ENCODE measurements around the gene METAP1D.

Gene METAP1D

DNA sequence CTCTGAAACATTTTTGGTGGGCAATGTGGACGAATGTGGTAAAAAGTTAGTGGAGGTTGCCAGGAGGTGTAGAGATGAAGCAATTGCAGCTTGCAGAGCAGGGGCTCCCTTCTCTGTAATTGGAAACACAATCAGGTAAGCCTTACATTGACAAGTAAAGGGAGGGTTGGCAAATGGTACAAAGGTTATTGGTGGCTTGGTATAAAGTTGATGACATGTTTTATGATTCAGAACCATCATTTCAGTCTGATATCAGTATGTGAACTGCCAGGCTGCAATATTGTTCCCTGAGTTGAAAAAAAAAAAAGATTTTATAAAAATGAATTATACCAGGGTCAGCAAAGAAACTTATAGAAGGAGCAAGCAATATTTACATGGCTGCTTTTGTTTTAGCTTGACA, 71.2 kb downstream of the METAP1D start:
- peaks cover 20% of the 10 kb centered on the region for H3K27me3 Mint-ChIP-seq
- no peak for DNase-seq
- no peak overlapping the region for H3K27ac Mint-ChIP-seq
- H3K9me3 Mint-ChIP-seq: no peaks in the 10 kb centered on the region
- CTCF ChIA-PET: interaction anchor here (0.6 kb wide), 1 partner anchor 371 kb away, joined by 3 read pairs; no protein-coding TSS in a partner anchor
- peaks cover 4% of the 10 kb centered on the region for H3K36me3 Mint-ChIP-seq
- H3K4me1 Mint-ChIP-seq: peaks cover 7% of the 10 kb centered on the region
- no peak overlapping the region for H3K4me3 Mint-ChIP-seq

DNA sequence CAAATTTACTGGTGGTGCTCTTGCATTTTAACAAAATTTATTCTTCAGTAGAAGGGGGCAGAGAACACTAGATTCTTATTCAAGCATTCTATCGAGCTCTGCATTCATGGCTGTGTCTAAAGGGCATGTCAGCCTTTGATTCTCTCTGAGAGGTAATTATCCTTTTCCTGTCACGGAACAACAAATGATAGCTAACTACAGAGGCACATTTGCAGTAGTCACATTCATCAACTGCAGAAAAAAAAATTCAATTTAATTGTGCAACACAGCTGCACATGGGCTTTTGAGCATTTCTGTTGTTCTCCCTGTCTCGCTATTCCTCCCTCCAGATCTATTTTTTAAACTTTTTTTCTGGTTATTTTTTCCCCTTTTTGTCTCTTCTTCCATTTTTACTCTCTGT, 72.5 kb downstream of the METAP1D start:
- Mint-ChIP-seq H3K27me3 (peaks cover 29% of the 10 kb centered on the region), H3K36me3 (peaks cover 4% of the 10 kb centered on the region), H3K4me1 (no peaks in the 10 kb centered on the region), H3K27ac (no peak overlapping the region), H3K4me3 (no peak overlapping the region), H3K9me3 (no peaks in the 10 kb centered on the region)
- DNase-seq: no peak
- CTCF ChIA-PET: interaction anchor here (1.7 kb wide), 1 partner anchor 366 kb away, joined by 4 read pairs; no protein-coding TSS in a partner anchor

DNA sequence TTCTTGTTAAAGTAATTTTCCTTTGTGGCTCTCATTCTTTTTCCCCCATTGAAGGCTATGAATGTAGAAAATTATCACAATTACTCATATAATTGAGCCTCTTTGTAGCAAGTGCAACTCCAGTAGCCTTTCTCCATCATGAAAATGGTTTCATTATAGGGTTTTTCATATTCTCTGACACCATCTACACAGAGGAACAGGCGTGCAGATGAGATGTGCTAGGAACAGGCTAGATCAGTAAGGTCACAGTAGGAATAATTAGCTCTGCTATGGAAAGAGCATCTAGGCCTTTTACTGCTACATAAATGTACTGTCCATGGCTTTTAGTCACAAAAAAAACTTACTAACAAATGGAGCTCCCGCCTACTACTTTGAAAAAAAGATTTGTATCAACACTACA, 73.0 kb downstream of the METAP1D start:
- peaks cover 4% of the 10 kb centered on the region for H3K36me3 Mint-ChIP-seq
- no peaks in the 10 kb centered on the region for H3K4me1 Mint-ChIP-seq
- DNase-seq: no peak
- H3K9me3 Mint-ChIP-seq: no peaks in the 10 kb centered on the region
- CTCF ChIA-PET: interaction anchor here (1.7 kb wide), 1 partner anchor 367 kb away, joined by 4 read pairs; no protein-coding TSS in a partner anchor
- H3K27ac Mint-ChIP-seq: no peak overlapping the region
- H3K4me3 Mint-ChIP-seq: no peak overlapping the region
- H3K27me3 Mint-ChIP-seq: peaks cover 30% of the 10 kb centered on the region

DNA sequence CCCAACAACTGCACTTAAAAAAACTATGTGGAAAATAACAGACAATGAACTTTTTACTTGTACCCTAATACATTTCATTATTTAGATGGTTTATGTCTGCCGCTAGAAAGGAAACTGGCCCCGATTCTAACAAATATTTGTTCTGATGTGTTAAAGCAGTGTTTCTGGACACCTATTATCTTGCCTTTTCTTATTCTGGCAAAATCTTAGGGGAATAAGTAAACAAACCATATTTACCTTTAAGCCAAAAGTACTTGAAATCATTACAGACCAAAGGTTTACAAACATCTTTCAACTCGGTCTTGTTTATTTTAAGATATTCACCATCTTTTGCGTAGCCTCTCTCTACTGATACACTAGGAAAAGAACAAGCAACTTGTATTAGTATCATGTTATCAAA, 73.8 kb downstream of the METAP1D start:
- Mint-ChIP-seq H3K4me1 (no peaks in the 10 kb centered on the region), H3K4me3 (no peak overlapping the region), H3K9me3 (no peaks in the 10 kb centered on the region), H3K27me3 (peaks cover 38% of the 10 kb centered on the region), H3K27ac (no peak overlapping the region), H3K36me3 (peaks cover 4% of the 10 kb centered on the region)
- CTCF ChIA-PET: interaction anchor here (1.7 kb wide), 1 partner anchor 368 kb away, joined by 4 read pairs; no protein-coding TSS in a partner anchor
- DNase-seq: no peak

DNA sequence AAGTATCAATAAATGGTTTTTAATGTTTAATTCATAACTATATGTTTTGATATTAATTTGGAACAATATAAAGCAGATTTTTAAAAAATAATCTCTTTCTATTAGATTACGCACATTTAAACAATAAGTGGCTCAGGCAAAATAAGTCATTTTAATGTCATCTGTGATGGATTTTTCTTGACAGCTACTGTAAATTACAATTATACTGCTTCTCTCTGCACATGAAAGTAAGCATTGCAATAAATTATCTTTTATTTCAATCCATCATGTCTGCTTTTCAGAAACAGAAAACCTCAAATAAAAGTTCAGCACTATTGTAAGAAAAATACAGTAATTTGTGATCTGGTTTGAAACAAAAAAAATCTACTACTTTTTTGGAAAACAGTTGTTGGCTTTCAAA, 74.5 kb downstream of the METAP1D start:
- CTCF ChIA-PET: no interaction called here
- no peak overlapping the region for H3K4me3 Mint-ChIP-seq
- H3K4me1 Mint-ChIP-seq: no peaks in the 10 kb centered on the region
- no peak overlapping the region for H3K27ac Mint-ChIP-seq
- no peaks in the 10 kb centered on the region for H3K9me3 Mint-ChIP-seq
- no peak for DNase-seq
- H3K27me3 Mint-ChIP-seq: peaks cover 40% of the 10 kb centered on the region
- peaks cover 4% of the 10 kb centered on the region for H3K36me3 Mint-ChIP-seq

- Mint-ChIP-seq H3K27me3 (peaks cover 87% of the 10 kb centered on the region), H3K9me3 (no peaks in the 10 kb centered on the region), H3K27ac (peak overlapping the region; percentile 75), H3K4me3 (no peak overlapping the region), H3K36me3 (peaks cover 12% of the 10 kb centered on the region), H3K4me1 (peaks cover 31% of the 10 kb centered on the region)
- no peak for DNase-seq
- CTCF ChIA-PET: no interaction called here
These were observed 79.7 kb downstream of the METAP1D start for GRCh38 chr2:172079416-172079815.

DNA sequence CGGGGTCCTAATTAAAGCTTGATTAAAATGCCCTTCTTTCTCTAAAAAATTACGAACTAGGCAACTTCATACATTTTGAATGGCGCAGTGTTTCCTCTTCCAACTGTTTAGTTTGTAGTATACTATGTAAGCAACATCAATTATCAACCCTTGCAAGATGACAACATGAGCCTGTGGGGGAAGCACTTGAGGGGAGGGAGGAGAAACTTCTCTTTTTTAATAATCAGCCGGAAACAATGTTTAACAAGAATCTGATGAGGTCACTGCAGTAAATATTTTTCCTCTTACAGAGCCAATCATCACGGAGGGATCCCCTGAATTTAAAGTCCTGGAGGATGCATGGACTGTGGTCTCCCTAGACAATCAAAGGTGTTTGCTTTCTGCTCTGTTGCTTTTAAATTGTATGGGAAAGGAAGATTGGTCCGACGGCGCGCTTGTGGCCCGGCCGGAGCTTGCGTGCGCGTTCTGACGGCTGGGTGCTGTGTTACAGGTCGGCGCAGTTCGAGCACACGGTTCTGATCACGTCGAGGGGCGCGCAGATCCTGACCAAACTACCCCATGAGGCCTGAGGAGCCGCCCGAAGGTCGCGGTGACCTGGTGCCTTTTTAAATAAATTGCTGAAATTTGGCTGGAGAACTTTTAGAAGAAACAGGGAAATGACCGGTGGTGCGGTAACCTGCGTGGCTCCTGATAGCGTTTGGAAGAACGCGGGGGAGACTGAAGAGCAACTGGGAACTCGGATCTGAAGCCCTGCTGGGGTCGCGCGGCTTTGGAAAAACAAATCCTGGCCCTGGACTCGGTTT, 80.3 kb downstream of the METAP1D start:
- Mint-ChIP-seq H3K9me3 (no peaks in the 10 kb centered on the region), H3K27ac (peak overlapping the region; percentile 43), H3K4me1 (peaks cover 36% of the 10 kb centered on the region), H3K36me3 (peaks cover 12% of the 10 kb centered on the region), H3K4me3 (peak overlapping the region; percentile 4), H3K27me3 (peaks cover 92% of the 10 kb centered on the region)
- CTCF ChIA-PET: interaction anchor here (0.7 kb wide), 1 partner anchor 24 kb away, joined by 3 read pairs; no protein-coding TSS in a partner anchor
- DNase-seq: no peak

DNA sequence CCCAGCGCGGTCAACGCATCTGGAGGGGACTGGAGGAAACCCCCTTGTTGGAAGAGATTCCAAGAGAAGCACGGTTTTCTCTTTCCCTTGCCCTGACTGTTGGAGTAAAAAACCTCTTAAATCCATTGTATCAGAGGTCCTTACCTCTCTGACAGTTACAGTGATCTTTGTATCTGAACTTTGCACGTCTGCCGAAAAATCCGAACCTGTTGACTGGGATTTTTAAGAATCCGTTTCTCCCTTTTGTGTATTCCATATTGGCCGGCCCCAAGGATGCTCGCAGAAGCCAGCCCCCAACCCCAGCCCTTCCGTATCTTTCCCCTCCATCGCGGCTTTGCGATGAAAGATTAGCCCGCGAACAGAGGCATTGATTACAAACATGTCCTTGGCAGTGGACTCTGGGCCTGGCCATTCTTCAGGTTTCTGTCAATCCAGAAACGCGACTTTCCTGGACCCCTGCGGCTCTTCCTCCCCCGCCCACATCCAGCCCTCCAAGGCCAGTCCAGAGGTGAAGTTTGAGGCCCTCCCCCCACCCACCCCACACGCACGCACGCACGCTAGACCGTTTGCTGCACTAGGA, 81.0 kb downstream of the METAP1D start:
- no peak for DNase-seq
- H3K27me3 Mint-ChIP-seq: peaks cover 92% of the 10 kb centered on the region
- CTCF ChIA-PET: interaction anchor here (0.7 to 3.3 kb wide), 6 partner anchors 18 to 377 kb away, joined by 3 to 13 read pairs (median 4); partner anchors contain the start of gene DLX2
- peaks cover 13% of the 10 kb centered on the region for H3K36me3 Mint-ChIP-seq
- H3K27ac Mint-ChIP-seq: peak overlapping the region; percentile 85
- H3K4me1 Mint-ChIP-seq: peaks cover 42% of the 10 kb centered on the region
- no peaks in the 10 kb centered on the region for H3K9me3 Mint-ChIP-seq
- no peak overlapping the region for H3K4me3 Mint-ChIP-seq

GRCh38 chr2:172081221-172082022, 81.7 kb downstream of the METAP1D start:
- peaks cover 47% of the 10 kb centered on the region for H3K4me1 Mint-ChIP-seq
- CTCF ChIA-PET: interaction anchor here (0.9 to 3.3 kb wide), 5 partner anchors 18 to 377 kb away, joined by 4 to 13 read pairs (median 5); partner anchors contain the start of gene DLX2
- no peak for DNase-seq
- H3K27ac Mint-ChIP-seq: peak overlapping the region; percentile 62
- H3K36me3 Mint-ChIP-seq: peaks cover 13% of the 10 kb centered on the region
- peaks cover 92% of the 10 kb centered on the region for H3K27me3 Mint-ChIP-seq
- no peaks in the 10 kb centered on the region for H3K9me3 Mint-ChIP-seq
- H3K4me3 Mint-ChIP-seq: peak overlapping the region; percentile 26

DNA sequence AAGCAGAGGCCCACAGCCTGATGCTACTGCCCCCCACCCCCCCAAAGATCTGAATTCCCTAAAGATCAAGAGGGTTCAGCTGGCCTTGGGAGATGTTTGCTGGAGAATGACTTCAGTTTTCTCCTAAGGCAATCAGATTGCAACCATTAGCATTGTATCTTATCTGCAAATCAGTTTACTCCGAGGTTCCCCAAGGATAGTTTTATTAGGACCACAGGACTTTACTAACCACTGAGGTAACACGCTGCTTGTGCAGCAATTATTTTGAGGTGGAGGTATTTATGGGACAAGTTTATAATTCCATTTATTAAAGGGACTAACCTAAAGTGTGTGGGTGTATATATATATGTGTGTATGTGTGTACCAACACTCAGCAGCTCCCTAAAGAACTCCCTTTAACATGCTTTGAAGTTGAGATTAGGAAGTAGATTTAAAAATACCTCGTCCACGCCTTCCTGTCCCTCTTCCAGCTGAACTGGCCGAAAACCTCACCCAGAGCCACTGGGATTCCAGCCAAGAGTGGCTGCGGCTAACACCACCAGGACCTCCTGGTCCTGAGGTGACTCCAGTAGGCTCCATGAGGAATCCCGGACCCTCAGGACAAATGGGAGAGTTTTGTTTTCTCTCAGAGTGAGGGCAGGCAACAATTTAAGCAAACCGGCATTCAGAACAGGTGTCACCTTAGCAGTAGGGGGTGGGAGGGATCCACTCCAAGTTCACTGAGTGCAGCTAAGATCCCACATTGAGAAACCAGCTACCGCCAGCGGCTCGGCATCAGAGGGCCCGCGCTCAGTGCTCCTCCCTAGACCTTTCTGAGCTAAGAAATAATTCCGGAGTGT, 82.6 kb downstream of the METAP1D start:
- Mint-ChIP-seq H3K27me3 (peaks cover 97% of the 10 kb centered on the region), H3K36me3 (peaks cover 13% of the 10 kb centered on the region), H3K27ac (peak overlapping the region; percentile 62), H3K4me3 (peak overlapping the region; percentile 68), H3K9me3 (no peaks in the 10 kb centered on the region), H3K4me1 (peaks cover 56% of the 10 kb centered on the region)
- peak; percentile 25 for DNase-seq
- CTCF ChIA-PET: interaction anchor here (0.8 to 3.3 kb wide), 5 partner anchors 9 to 24 kb away, joined by 3 to 13 read pairs (median 5); partner anchors contain the start of gene DLX2

DNA sequence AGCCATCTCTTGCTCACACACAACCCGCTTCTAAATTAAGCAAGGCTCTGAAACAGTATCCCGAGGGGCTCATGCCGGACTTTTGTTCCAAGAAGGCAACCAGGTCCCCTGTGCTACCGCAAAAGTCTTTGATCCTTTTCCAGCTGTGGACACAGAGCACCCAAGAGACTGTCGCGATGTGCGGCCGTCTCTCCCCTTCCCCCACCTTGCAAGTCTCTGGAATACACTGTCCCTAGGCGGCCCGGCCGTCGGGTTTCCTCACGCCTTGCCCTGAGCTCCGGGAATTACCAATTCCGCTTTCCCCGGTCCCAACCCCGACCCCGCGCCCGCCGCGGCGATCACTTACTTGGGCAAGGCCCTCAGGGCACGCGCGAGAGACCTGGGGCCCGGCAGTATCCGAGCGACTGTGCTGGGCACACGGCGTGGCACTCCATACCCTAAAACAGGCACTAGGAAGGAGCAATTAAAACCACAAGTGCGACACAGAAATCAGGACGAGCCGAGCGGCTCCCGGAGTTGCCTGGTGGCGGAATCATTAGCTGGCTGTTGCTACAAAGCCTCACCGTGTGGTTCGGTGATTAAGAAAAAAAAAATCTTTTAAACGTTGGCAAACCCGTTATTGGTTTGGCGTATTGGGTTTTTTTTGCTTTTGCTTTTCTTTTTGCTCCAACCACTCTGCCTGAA, 83.3 kb downstream of the METAP1D start:
- peak overlapping the region; percentile 68 for H3K4me3 Mint-ChIP-seq
- peak overlapping the region; percentile 81 for H3K27ac Mint-ChIP-seq
- peaks cover 63% of the 10 kb centered on the region for H3K4me1 Mint-ChIP-seq
- H3K9me3 Mint-ChIP-seq: no peaks in the 10 kb centered on the region
- CTCF ChIA-PET: interaction anchor here (0.8 to 3.3 kb wide), 4 partner anchors 8 to 23 kb away, joined by 3 to 13 read pairs (median 6); partner anchors contain the start of gene DLX2
- peaks cover 100% of the 10 kb centered on the region for H3K27me3 Mint-ChIP-seq
- peak; percentile 21 for DNase-seq
- H3K36me3 Mint-ChIP-seq: peaks cover 13% of the 10 kb centered on the region

DNA sequence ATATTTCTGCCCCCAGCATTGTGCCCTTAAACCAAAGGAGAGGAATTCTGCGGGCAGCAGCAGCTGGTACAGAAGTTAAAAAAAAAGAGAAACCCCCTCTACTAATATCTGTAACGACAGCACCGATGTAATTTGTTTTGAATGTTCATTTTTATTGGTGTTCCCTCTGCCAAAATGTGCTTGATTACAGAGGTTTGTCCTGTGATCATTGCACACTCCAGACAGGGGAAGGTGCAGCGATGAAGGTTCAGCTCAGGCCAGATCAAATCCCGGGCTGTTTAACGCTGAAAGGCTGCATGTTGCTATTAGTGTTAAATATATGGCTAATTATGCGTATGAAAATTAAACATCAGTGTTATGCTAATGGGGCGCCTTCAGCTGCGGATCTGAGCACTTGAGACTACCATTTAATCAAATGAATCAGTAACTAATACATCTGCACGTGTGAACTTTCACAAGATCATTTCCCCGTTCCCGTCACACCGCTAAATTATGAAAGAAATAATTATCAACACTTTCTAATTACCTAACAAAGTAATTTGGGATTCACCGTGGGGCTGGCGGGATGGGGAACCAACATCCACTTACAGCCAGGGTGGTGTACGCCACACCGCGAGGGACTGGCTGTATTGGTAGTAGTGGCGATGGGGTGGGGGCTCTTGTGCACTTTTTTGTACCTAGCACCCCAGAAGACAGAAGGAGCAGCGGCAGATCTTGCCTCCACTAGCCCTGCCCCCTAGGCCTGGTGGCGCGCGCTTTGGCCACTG, 84.1 kb downstream of the METAP1D start:
- CTCF ChIA-PET: interaction anchor here (1.0 to 3.3 kb wide), 3 partner anchors 19 to 23 kb away, joined by 3 to 13 read pairs (median 8); partner anchors contain the start of gene DLX2
- Mint-ChIP-seq H3K27ac (peak overlapping the region; percentile 81), H3K4me1 (peaks cover 70% of the 10 kb centered on the region), H3K27me3 (peaks cover 100% of the 10 kb centered on the region), H3K36me3 (peaks cover 19% of the 10 kb centered on the region), H3K4me3 (peak overlapping the region; percentile 68), H3K9me3 (no peaks in the 10 kb centered on the region)
- DNase-seq: peak; percentile 22
